Measurements from ENCODE around the gene CHIT1.

GRCh38 chr1:203227371-203228083 lies 1.9 kb downstream of the CHIT1 start:
- TF ChIP-seq CTCF (IDR thresholded peaks at IDR 0.05 in 4 of 5, conservative IDR thresholded peaks at IDR 0.05 in 1 of 5) (no peak), POLR2A (IDR thresholded peaks at IDR 0.05) (no peak)
